ENCODE measurements around the gene CCDC90B.

- TF ChIP-seq EP300 (IDR thresholded peaks at IDR 0.05), result no peak
- no peak for TF ChIP-seq CTCF (IDR thresholded peaks at IDR 0.05)
- no peak for TF ChIP-seq POLR2AphosphoS5 (IDR thresholded peaks at IDR 0.05)
- no peak for TF ChIP-seq POLR2A (IDR thresholded peaks at IDR 0.05)
Measured at GRCh38 chr11:83255366-83255765, 30.8 kb downstream of the CCDC90B start.
